NCI-H1417 (cell line): ENCODE data around the gene NRIP2.

Experiments
- DNase-seq, 3 experiments: peaks; one replicate each; lab custom pipeline; 2025; lab: John Stamatoyannopoulos, UW

NRIP2 gene

GRCh38 chr12:2845280-2845679 is 10.4 kb upstream of the NRIP2 start:
- DNase-seq = no peak

GRCh38 chr12:2844786-2845185 is 10.0 kb upstream of the NRIP2 start:
- DNase-seq = no peak

GRCh38 chr12:2842948-2843347 is 8.1 kb upstream of the NRIP2 start:
- no peak for DNase-seq

GRCh38 chr12:2841056-2841650 is 6.3 kb upstream of the NRIP2 start:
- no peak for DNase-seq

GRCh38 chr12:2836574-2836973 is 1.7 kb upstream of the NRIP2 start:
- no peak for DNase-seq

GRCh38 chr12:2835691-2836403 is 1.0 kb upstream of the NRIP2 start:
- DNase-seq = peak in 1 of 3 experiments; percentile 37

- no peak for DNase-seq
Observed at GRCh38 chr12:2833810-2834209, 1.0 kb downstream of the NRIP2 start.

GRCh38 chr12:2833327-2833726 is 1.5 kb downstream of the NRIP2 start:
- DNase-seq = no peak

- peak in 1 of 3 experiments; percentile 7 for DNase-seq
Observed at GRCh38 chr12:2832550-2833127, 2.2 kb downstream of the NRIP2 start.

GRCh38 chr12:2829275-2829674 is 5.6 kb downstream of the NRIP2 start:
- no peak for DNase-seq

- DNase-seq = peak in 2 of 3 experiments; percentile 23 to 55
Observed at GRCh38 chr12:2826721-2827515, 7.9 kb downstream of the NRIP2 start.

GRCh38 chr12:2826036-2826435 is 8.8 kb downstream of the NRIP2 start:
- no peak for DNase-seq

- no peak for DNase-seq
Observed at GRCh38 chr12:2825132-2825531, 9.7 kb downstream of the NRIP2 start.

GRCh38 chr12:2824541-2824940 is 10.3 kb downstream of the NRIP2 start:
- DNase-seq = no peak

GRCh38 chr12:2823483-2823882 is 11.4 kb downstream of the NRIP2 start:
- DNase-seq = no peak

GRCh38 chr12:2820432-2820831 is 14.4 kb downstream of the NRIP2 start:
- no peak for DNase-seq

- DNase-seq = no peak
Observed at GRCh38 chr12:2819810-2820209, 15.0 kb downstream of the NRIP2 start.

GRCh38 chr12:2813214-2814185 is 21.3 kb downstream of the NRIP2 start:
- peak; percentile 31 to 77 (median 42) for DNase-seq

- DNase-seq = peak; percentile 97 to 100 (median 100)
Observed at GRCh38 chr12:2812290-2813213, 22.3 kb downstream of the NRIP2 start, which contains the start of gene ITFG2. Gene ITFG2, plus strand, starts transcription at chr12:2812668. Its CDS starts 93 bp downstream, at chr12:2812761.

GRCh38 chr12:2811801-2812200 is 23.0 kb downstream of the NRIP2 start:
- DNase-seq = peak in 1 of 3 experiments; percentile 66
